HCEC 1CT (cell line): ENCODE results near the gene CHI3L2.

Experiments
- DNase-seq: peaks from one replicate; pipeline ENCODE4 v3.0.0-alpha.2; 2017

The CHI3L2 gene, protein sequence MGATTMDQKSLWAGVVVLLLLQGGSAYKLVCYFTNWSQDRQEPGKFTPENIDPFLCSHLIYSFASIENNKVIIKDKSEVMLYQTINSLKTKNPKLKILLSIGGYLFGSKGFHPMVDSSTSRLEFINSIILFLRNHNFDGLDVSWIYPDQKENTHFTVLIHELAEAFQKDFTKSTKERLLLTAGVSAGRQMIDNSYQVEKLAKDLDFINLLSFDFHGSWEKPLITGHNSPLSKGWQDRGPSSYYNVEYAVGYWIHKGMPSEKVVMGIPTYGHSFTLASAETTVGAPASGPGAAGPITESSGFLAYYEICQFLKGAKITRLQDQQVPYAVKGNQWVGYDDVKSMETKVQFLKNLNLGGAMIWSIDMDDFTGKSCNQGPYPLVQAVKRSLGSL

GRCh38 chr1:111227434-111227833 lies at the start of gene CHI3L2:
Gene CHI3L2 (plus strand): TSS chr1:111227713. CDS start chr1:111227730, 17 bp downstream.
- DNase-seq, result no peak

- DNase-seq, result no peak
Measured at GRCh38 chr1:111179968-111180533, 47.5 kb upstream of the CHI3L2 start.

- no peak for DNase-seq
Measured at GRCh38 chr1:111182052-111182451, 45.5 kb upstream of the CHI3L2 start.

- DNase-seq, result no peak
Measured at GRCh38 chr1:111183308-111184069, 44.0 kb upstream of the CHI3L2 start.

DNA sequence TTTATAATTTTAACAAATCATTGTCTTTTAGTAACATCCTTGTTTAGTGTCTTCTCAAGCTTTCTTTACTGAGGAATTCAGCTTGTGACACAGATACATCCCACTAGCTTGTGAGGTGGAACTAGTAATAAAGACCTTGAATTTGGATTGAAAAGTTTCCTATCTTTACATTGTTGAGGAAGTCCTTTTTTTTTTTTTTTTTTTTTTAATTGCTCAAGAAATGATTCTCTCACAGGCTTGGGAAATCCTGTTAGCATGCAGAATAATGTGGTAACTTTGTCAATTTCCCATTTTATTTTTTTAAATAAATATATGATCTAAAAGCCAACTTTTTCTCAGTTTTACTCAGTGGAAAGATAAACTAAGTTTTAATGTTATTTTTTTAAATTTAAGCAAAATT lies 42.9 kb upstream of the CHI3L2 start:
- DNase-seq, result no peak

DNA sequence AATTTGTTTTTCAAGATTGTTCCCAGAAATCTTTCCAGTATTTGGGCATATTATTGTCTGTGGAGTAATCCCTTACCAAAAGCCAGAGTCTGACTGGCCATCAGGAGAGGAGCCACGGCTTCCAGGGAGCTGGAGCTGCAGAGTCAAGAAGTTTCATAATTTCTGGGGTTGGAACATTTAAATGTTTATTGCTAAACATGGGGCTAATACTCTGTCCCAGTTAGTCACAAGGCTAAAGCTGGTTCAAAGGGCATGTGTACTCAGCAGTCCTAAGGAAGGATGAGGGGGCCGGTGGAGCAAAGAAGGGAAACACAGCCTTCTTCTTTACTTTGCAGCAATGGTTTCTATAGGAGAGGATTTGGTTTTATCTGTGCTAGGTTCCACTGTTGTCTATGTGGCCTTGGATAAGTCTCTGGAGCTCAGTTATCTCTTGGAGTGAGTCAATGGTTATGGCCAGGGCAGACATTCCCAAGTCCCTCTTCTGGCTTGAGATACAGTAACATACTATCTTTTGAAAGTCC lies 36.5 kb upstream of the CHI3L2 start:
- peak; percentile 73 for DNase-seq

- peak; percentile 92 for DNase-seq
Measured at GRCh38 chr1:111191496-111191895, 36.0 kb upstream of the CHI3L2 start.

GRCh38 chr1:111192074-111192473 lies 35.4 kb upstream of the CHI3L2 start:
- no peak for DNase-seq

- DNase-seq, result no peak
Measured at GRCh38 chr1:111192658-111193519, 34.6 kb upstream of the CHI3L2 start.

DNA sequence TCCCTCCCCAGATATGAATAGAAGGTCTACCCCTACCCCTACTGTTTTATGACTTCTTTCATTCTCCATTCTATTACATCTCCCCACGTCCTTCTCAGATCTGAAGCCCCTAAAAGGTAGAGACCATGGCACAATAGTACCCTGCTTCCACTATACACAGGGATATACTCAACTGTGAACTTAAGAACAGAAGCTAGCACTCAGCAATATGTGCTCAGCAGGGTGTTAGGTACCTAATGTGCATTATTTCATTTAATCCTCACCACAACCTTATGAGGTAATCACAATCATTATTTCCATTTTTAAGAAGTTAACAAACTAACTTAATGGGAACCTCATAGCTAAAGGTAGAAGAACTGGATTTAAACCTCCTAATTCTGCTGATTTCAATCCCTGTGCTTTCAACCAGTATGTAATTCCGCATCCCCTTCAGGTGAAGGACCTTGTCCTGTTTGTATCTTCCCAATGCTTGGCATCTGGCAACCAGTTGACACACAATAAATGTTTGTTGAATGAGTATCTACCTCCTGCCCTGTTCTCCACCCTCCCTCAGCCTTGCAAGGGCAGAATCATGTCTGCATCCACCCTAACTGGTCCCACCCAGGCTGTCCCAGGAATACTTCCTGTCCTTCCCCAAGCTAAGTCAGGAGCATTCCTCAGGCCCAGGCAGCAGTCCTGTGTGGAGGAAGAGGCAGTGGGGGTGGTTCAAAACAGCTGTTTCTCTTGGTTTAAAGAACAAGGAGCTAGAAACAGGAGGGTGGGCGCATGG lies 33.6 kb upstream of the CHI3L2 start:
- DNase-seq, result no peak

- peak; percentile 6 for DNase-seq
Measured at GRCh38 chr1:111195002-111195684, 32.4 kb upstream of the CHI3L2 start.

DNA sequence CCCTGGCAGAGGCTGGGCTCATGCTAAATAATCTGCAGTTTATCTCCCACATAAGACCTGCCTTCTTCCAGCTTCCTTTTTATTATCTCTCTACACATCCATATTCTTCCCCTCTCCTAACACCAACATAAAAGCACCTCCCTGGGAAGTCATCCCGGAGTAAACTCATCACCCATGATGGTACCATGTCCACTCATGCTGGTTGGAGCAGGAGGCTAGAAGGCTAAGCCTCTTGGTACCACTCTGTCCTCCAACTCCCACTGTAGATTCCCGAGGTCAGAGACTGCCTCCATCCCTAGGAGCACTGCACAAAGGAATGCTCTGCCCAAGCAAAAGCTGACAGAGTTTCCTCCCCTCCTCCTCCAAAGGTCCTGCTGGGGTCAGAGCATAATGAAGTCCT lies 31.3 kb upstream of the CHI3L2 start:
- no peak for DNase-seq

DNA sequence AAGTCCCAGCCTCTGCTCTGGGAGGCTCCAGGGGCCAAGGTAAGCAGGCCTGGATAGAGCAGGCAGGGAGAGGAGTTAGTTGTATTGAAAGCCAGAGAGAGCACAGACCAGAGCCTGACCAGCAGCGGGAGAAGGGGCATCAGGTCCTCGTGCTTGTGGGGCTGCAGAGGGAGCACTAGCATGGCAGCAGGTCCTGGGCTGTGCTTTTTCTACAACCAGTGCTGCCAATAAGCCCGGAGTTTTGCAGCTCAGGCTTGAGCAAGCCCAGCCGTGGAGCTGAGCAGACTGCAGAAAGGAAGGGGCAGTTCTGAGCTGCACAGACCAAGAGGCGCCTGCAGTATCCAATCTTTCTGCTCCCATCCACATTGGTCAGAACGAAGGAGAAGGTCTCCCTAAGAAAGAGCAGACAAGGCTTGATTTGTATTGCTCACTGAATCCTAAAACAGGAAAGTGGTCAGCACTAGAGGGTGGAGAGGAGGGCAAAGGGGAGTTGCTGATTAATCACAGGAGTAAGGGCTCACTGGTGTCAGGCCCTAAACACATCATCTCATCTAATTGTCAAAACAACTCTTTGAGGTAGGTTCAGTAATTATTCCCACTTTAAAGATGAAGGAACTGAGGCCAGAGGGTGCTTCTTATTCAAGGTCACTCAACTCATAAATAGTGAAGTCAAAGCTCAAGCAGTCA lies 29.8 kb upstream of the CHI3L2 start:
- DNase-seq, result peak; percentile 42

DNA sequence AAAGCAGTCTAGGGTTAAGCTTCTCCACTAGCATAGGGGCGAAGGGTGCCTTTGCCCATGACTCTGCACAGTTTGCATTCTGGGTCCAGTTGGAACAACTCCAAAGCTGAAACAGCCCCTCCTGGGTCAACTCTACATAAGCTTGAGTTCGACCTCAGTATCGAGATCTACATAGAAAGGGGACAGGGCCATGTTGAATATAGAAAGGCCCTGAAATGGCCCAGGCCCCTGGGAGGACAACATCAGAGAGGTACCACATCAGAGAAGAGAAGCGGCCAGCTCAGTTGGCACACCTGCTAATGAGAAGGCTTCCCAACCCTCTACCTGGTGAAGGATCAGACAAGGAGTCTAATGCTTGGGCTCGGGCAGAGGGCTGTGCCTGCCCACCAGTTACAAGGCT lies 28.7 kb upstream of the CHI3L2 start:
- DNase-seq, result no peak

GRCh38 chr1:111199329-111199728 lies 28.2 kb upstream of the CHI3L2 start:
- no peak for DNase-seq

DNA sequence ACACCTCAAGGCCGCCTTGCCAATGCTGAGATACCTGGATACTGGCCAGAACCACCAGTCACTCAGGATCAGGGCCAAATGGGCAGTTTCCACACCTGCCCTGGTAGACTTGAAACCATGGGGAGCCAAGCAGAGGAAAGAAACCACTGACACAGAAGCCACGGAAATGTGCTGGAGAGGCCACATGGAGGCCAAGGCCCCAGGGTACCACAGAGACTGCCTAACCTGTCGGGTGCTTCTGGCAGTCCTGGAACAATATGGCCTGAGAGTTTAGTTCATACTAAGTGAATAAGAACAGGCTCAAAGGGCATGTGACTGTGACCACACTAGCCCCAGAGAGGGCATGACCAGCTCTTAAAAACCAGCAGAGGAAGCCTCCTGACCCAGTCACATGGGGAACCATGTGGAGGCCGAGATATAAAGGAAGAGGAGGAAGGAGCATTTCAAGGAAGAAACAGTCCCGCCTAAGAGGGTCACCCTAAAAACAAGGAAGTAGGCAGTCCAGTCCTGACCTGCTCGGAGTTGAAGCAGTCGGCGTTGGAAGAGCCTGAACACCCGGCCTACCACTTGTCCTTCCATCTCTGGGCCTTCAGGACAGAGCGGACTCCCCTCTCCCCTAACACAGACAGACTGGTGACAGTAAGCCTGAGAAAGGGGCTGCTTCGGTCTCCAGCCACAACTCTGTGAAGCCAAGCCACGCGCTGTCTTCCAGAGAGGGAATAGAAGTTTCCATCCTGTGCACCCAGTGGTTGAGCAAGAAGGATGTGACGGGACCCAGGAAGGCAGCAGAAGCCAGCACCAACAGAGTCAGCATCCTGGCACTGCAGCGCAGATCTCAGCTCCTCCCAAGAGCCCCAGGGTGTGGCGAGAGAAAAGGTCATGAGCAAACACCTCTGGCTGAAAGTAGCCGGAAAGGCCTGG lies 27.4 kb upstream of the CHI3L2 start, which contains the start of gene DENND2D:
Gene DENND2D, minus strand, starts transcription at position 766 of the 921 bp plus-strand sequence. Its CDS starts 187 bp downstream, at position 579.
- DNase-seq, result no peak

DNA sequence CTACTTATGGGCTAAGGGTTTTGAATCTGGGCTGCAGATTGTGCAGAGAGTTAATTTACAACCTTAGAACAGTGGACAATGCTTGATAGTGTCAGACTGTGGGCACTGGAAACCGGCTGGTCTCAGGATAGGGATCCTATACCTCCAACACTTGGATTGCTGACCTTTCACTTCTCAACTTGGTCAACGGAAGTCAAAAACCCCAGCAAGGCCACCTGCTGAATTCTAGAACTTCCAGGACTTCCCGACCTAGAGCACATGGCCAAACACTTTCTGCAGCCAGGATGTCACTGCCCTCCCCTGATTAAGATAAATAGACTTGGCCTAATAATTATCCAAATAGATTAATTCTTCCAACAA lies 26.7 kb upstream of the CHI3L2 start:
- no peak for DNase-seq

DNA sequence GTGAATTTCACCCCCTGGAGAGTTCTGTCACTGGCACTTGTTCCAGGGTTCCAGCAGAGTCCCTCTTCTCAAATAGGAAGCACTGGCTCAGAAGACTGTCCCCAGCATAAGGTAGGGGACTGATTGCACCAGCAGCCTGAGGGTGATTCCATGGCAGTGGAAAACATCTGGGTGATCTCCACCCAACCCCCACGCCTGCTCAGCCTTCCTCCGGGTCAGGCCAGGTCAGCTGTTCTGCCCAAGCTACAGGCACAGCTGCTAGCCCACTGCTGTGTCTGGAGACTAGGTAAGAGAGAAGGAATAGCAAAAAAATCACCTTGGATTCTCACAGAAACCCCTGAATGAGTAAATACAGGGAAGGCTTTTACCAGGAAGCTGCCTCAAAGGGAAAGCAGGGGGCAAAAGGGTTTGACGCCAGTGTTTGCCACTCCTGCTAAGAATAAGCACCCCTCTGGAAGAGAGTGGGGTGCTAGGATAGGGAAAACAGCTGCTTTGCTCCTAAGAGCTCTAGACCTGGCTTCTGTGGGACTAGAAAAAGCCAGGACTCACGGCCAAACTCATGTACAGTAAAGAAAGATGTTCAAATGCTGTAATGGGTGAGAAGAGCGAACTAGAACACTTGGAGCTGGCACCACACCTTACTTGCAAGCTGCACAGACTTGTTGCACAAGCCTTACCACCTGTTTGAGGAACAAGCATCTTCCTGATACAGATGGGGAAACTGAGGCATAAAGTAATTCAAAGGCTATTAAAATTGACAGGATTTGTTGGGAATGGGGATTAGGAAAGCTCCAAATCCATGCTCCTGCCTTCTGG lies 26.0 kb upstream of the CHI3L2 start:
- DNase-seq, result no peak

DNA sequence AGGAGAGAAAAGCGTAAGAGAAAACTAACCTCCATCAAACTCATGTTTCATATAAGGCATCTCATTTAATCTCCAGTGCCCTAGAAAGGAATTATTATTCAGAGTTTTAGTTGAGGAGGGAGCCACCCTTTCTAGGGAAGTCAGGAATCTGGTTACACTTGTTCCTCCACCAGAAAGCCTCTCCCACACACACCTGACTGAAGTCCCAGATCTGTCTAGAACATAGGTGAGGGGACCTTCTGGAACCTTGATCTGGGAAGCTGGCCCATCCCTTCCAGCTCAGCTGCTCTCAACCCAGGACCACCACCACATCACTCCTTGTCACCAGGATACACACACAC lies 25.2 kb upstream of the CHI3L2 start:
- no peak for DNase-seq
